ENCODE measurements around the gene TMEM253. TPM values are rescaled to one million over a fixed set of nuclear protein-coding genes. Genes with fewer than 3 reads are reported as not detected.

Gene TMEM253
- total and polyA plus RNA-seq, 9 of the 15 experiments (the other 6 are each of a cell fraction or from before 2014, with no cell fraction given), result 0.11 to 0.61 (median 0.26) TPM; not detected in 3

GRCh38 chr14:21060614-21061346 lies 40.1 kb upstream of the TMEM253 start:
- H2AFZ ChIP-seq (ENCODE audit: low read depth, low read length), result peak overlapping the region; percentile 74
- H4K20me1 ChIP-seq (replicated peaks; ENCODE audit: control insufficient read depth, insufficient read depth, low read length), result no peaks in the 10 kb centered on the region
- 31% methylated on average over 12 of the region's 13 CpGs for WGBS (ENCODE audit: insufficient coverage, low coverage, missing lambda C conversion rate)
- POLR2A ChIA-PET, result interaction anchor here (0.7 kb wide), 1 partner anchor 27 kb away, joined by 4 read pairs; no protein-coding TSS in a partner anchor
- peak; percentile 32; the same call in 1 of the 3 replicates for ATAC-seq
- in situ Hi-C loops (cut with MboI), result no loop called here
- H3K4me2 ChIP-seq (ENCODE audit: insufficient read depth, low read length), result no peak overlapping the region
- H3K79me2 ChIP-seq (ENCODE audit: control insufficient read depth, insufficient read depth, low read length), result no peaks in the 10 kb centered on the region
- H3K9ac ChIP-seq (ENCODE audit: insufficient read depth in 1 of 2, low read depth in 2 of 2, low read length in 2 of 2), result no peak overlapping the region
- H3K27me3 ChIP-seq (ENCODE audit: control insufficient read depth in 2 of 2, insufficient read depth in 2 of 2, low read length in 2 of 2), result no peaks in the 10 kb centered on the region
- no peaks in the 10 kb centered on the region for H3K9me1 ChIP-seq (ENCODE audit: control insufficient read depth, insufficient read depth, low read length)
- CTCF ChIA-PET (ENCODE audit: low intra/inter-chr PET ratio), result no interaction called here
- TF ChIP-seq PTBP1 (IDR thresholded peaks at IDR 0.05; ENCODE audit: low read depth, low read length) (no peak), NUFIP1 (IDR thresholded peaks at IDR 0.05; ENCODE audit: partially characterized antibody) (no peak), YY1 (IDR thresholded peaks at IDR 0.05; ENCODE audit: borderline replicate concordance in 1 of 3, control insufficient read depth in 1 of 3, extremely low read depth in 1 of 3, insufficient read depth in 3 of 3, insufficient read length in 1 of 3, insufficient replicate concordance in 2 of 3, low read depth in 1 of 3, low read length in 2 of 3) (no peak), TAF7 (tag; IDR thresholded peaks at IDR 0.05) (no peak), RB1 (IDR thresholded peaks at IDR 0.05; ENCODE audit: low read depth) (no peak), GATA2 (CRISPR knock-in tag; IDR thresholded peaks at IDR 0.05) (no peak), ZBTB49 (CRISPR knock-in tag; IDR thresholded peaks at IDR 0.05; ENCODE audit: borderline replicate concordance) (no peak), CREBBP (IDR thresholded peaks at IDR 0.05; ENCODE audit: low read depth, low read length) (no peak), MBD1 (CRISPR knock-in tag; IDR thresholded peaks at IDR 0.05) (no peak), ARID1B (IDR thresholded peaks at IDR 0.05) (no peak)
- TF ChIP-seq, protein P1, sequence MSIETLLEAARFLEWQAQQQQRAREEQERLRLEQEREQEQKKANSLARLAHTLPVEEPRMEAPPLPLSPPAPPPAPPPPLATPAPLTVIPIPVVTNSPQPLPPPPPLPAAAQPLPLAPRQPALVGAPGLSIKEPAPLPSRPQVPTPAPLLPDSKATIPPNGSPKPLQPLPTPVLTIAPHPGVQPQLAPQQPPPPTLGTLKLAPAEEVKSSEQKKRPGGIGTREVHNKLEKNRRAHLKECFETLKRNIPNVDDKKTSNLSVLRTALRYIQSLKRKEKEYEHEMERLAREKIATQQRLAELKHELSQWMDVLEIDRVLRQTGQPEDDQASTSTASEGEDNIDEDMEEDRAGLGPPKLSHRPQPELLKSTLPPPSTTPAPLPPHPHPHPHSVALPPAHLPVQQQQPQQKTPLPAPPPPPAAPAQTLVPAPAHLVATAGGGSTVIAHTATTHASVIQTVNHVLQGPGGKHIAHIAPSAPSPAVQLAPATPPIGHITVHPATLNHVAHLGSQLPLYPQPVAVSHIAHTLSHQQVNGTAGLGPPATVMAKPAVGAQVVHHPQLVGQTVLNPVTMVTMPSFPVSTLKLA (conservative IDR thresholded peaks at IDR 0.05), result no peak
- TF ChIP-seq, protein P2, sequence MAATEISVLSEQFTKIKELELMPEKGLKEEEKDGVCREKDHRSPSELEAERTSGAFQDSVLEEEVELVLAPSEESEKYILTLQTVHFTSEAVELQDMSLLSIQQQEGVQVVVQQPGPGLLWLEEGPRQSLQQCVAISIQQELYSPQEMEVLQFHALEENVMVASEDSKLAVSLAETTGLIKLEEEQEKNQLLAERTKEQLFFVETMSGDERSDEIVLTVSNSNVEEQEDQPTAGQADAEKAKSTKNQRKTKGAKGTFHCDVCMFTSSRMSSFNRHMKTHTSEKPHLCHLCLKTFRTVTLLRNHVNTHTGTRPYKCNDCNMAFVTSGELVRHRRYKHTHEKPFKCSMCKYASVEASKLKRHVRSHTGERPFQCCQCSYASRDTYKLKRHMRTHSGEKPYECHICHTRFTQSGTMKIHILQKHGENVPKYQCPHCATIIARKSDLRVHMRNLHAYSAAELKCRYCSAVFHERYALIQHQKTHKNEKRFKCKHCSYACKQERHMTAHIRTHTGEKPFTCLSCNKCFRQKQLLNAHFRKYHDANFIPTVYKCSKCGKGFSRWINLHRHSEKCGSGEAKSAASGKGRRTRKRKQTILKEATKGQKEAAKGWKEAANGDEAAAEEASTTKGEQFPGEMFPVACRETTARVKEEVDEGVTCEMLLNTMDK (IDR thresholded peaks at IDR 0.05; ENCODE audit: borderline replicate concordance, insufficient read depth, low read depth, low read length, poor library complexity, severe bottlenecking), result no peak
- H3K4me3 ChIP-seq, result no peak overlapping the region
- H3K36me3 ChIP-seq (ENCODE audit: control insufficient read depth, insufficient read depth, low read length), result no peaks in the 10 kb centered on the region
- no peak for DNase-seq (ENCODE audit: extremely low read depth in 1 of 4, low spot score in 3 of 4)
- no TSS peak for BruUV-seq (replicated peaks)
- H3K4me1 ChIP-seq (replicated peaks in 1 of 2; ENCODE audit: control insufficient read depth in 2 of 2, insufficient read depth in 2 of 2, low read length in 2 of 2), result no peaks in the 10 kb centered on the region; a peak in 2 of 5 replicates
- H3K9me3 ChIP-seq (replicated peaks; ENCODE audit: control insufficient read depth, insufficient read depth, low read depth, low read length), result no peaks in the 10 kb centered on the region
- intact Hi-C loops (cut with micrococcal nuclease), result no loop called here
- H3K27ac ChIP-seq (ENCODE audit: extremely low read depth, low read depth, low read length), result no peak overlapping the region
- no peak for FAIRE-seq

Measured in K562 (cell line).